Measurements from ENCODE around the gene STRIP1. TPM values are rescaled to one million over a fixed set of nuclear protein-coding genes. Genes with fewer than 3 reads are reported as not detected.

Gene STRIP1
- polyA plus RNA-seq, 2 of the 4 experiments (the other 2 are of a cell fraction), result 16.4 to 16.7 TPM

DNA sequence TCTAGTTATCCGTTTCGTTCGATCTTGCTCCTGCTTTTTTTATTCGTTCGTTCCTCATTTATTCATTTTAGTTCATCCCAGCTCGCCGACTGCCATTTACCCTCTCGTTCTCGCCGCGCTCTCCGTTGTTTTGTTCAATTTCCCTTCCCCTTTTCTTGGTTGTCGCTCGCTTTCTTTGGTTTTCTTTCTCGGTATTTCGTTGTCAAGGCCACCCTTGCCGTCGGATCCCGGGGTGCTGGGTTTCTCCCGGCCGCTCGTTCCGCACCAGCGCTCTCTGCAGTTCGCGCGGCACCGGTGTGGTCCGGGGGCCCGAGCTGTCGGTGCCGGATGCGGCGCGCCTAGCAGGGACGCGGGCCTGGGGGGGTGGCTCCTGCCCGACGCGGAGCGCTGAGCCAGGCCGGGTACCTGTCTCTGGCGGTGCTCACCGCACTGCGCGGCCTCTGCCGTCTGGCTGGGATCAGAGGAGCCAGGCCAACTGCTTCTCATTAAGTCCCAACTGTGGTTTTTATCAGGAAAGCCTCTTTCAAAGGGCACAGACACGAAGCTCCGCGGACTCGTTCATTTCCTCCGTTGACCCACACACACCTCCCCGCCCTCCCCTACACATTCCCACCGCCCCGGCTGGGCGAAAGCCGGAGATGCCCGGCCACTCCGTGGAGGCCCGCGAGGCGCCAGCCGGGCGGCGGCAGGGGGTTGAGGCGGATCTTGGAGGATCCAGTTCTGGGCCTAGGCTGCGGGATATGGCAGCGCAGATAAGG is 34.4 kb downstream of the STRIP1 start:
- H3K9me3 ChIP-seq, result no peaks in the 10 kb centered on the region
- CTCF ChIA-PET, result interaction anchor here (1.0 to 1.6 kb wide), 2 partner anchors 8 to 19 kb away, joined by 3 to 4 read pairs; no protein-coding TSS in a partner anchor
- H3K4me2 ChIP-seq, result no peak overlapping the region
- POLR2A ChIA-PET, result no interaction called here
- no peak overlapping the region for H3K4me3 ChIP-seq
- H3K4me1 ChIP-seq, result no peaks in the 10 kb centered on the region
- no peak for DNase-seq (ENCODE audit: low read depth in 1 of 2, low spot score in 1 of 2)
- WGBS (ENCODE audit: missing lambda C conversion rate), result 81% methylated on average over 29 of the region's 68 CpGs
- TF ChIP-seq, protein P1, sequence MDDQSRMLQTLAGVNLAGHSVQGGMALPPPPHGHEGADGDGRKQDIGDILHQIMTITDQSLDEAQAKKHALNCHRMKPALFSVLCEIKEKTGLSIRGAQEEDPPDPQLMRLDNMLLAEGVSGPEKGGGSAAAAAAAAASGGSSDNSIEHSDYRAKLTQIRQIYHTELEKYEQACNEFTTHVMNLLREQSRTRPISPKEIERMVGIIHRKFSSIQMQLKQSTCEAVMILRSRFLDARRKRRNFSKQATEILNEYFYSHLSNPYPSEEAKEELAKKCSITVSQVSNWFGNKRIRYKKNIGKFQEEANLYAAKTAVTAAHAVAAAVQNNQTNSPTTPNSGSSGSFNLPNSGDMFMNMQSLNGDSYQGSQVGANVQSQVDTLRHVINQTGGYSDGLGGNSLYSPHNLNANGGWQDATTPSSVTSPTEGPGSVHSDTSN (IDR thresholded peaks at IDR 0.05), result no peak
- no peak overlapping the region for H3K27ac ChIP-seq
- ATAC-seq, result no peak
- FAIRE-seq, result no peak

DNA sequence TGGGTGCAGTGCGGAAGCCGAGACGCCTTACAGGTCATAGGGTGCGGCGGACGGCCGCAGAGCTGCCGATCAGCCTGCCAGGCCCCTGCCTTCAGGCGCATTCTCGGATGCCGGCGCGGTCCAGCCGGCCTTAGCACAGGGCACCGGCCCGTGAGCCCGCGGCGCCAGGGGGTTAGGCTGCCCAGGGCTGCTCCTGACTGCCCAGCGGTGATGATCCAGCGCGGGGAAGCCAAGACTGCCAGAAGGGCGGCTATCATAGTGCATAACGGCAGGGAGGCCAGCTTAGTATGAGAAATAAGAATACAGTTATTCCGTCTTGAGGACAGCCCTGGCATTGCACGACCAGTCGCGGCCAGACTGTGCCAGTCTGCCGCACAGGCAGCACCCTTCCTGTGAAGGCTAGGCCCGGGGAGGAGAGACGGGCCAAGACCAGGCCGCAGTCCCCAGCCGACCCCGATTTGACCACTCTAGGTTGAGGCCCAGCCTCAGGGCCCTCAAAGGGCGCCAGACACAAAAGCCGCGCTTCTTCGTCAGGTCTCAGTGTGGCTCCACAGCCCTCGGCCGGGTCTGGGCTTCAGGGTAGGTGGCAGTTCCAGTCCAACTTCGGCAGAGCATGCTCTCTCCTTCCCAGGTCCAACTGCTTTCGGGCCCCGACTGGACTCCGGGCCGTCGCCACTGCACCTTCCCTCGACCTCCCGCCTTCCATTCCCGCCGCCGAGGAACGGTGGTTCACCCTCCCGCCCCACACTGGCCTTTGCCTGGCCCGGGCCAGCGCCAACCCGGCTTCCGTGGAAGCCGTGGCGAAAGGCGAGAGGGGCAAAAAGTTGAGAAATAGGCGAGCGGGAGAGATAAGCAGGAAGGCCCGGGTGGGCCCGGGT is 35.2 kb downstream of the STRIP1 start:
- H3K4me2 ChIP-seq, result no peak overlapping the region
- H3K4me1 ChIP-seq, result no peaks in the 10 kb centered on the region
- TF ChIP-seq JUNB (IDR thresholded peaks at IDR 0.05) (no peak), FOSB (CRISPR knock-in tag; IDR thresholded peaks at IDR 0.05) (no peak), EHMT2 (IDR thresholded peaks at IDR 0.05; ENCODE audit: low read depth) (no peak), PHF8 (IDR thresholded peaks at IDR 0.05; ENCODE audit: borderline replicate concordance, low read depth) (no peak), ZC3H11A (IDR thresholded peaks at IDR 0.05) (no peak), FOXS1 (CRISPR knock-in tag; IDR thresholded peaks at IDR 0.05) (no peak), HDAC2 (IDR thresholded peaks at IDR 0.05) (no peak), RAD21 (conservative IDR thresholded peaks at IDR 0.05 in 1 of 2, IDR thresholded peaks at IDR 0.05 in 1 of 2) (no peak), RARB (CRISPR knock-in tag; IDR thresholded peaks at IDR 0.05) (no peak), TFCP2L1 (CRISPR knock-in tag; IDR thresholded peaks at IDR 0.05) (no peak)
- TF ChIP-seq, protein P1 (IDR thresholded peaks at IDR 0.05), result no peak
- TF ChIP-seq, protein P2, sequence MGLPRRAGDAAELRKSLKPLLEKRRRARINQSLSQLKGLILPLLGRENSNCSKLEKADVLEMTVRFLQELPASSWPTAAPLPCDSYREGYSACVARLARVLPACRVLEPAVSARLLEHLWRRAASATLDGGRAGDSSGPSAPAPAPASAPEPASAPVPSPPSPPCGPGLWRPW (IDR thresholded peaks at IDR 0.05), result no peak
- H3K27ac ChIP-seq, result no peak overlapping the region
- no peak for DNase-seq (ENCODE audit: low read depth in 1 of 2, low spot score in 1 of 2)
- ChIA-PET CTCF (interaction anchor here (1.6 kb wide), 1 partner anchor 19 kb away, joined by 3 read pairs; no protein-coding TSS in a partner anchor), POLR2A (no interaction called here)
- H3K4me3 ChIP-seq, result no peak overlapping the region
- ATAC-seq, result no peak
- no peaks in the 10 kb centered on the region for H3K9me3 ChIP-seq
- 89% methylated on average over 39 of the region's 64 CpGs for WGBS (ENCODE audit: missing lambda C conversion rate)
- FAIRE-seq, result no peak

DNA sequence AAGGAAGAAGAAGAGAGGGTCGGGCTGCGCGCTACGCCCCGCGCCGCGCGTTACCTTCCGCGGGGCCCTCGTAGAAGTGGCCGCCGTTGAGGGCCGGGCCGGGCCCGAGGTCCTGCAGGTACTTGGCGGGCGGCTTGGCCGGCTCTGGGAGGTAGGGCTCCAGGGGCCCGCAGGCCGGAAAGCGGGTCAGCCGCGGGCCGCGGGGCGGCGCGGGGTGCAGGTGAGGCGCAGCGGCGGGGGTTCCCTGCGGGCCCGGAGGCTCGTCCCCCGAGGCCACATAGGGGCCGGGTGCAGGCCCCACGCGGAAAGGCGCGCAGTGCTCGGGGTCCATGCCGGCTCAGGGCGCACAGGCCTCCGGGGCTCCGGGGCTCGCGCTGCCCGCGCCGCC is 35.9 kb downstream of the STRIP1 start:
- no peak for FAIRE-seq
- CTCF ChIA-PET, result no interaction called here
- 93% methylated on average over 14 of the region's 52 CpGs for WGBS (ENCODE audit: missing lambda C conversion rate)

DNA sequence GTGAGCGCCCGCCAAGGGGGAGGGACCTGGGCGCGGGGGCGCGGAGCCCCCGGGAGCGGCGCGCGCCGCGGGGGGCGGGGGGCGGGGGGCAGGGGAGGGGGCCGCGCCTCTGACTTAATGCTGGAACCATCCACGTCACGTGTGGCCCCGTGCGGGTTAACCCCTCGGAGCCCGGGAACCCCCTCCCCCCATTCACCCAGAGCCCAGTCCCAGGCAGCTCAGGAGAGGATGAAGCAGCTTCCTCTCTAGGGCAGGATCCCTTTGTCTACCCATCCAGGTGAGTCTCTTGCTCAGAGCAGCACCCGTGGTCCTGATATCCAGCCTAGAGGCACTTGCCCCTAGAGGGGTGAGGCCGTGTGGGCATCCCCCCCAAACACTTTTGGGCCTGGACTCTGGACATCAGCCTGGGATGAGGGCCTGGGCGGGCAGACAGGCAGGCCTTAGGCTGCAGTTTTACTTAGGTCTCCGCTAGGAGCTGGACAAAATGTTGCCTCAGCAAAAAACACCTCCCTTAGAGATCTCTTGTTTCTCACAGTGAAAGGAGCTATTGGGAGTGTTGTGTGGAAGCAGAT is 36.3 kb downstream of the STRIP1 start, which contains the start of gene ALX3:
ALX3 (minus strand) TSS at position 2 of the 572 bp plus-strand sequence. CDS start 60 bp downstream, outside the sequence.
- H3K4me3 ChIP-seq, result no peak within 1 kb of the TSS
- FAIRE-seq, result no peak
- H3K9me3 ChIP-seq, result no peaks in the 10 kb centered on the region
- 100% methylated on average over 1 of the region's 27 CpGs for WGBS (ENCODE audit: missing lambda C conversion rate)
- no peak for ATAC-seq
- no peak within 1 kb of the TSS for H3K4me2 ChIP-seq
- POLR2A ChIA-PET, result no interaction called here
- no peak for DNase-seq (ENCODE audit: low read depth in 1 of 2, low spot score in 1 of 2)
- CTCF ChIA-PET, result interaction anchor here (0.8 to 1.2 kb wide), 4 partner anchors 16 to 42 kb away, joined by 3 to 7 read pairs (median 3); no protein-coding TSS in a partner anchor
- TF ChIP-seq MAFK (IDR thresholded peaks at IDR 0.05; ENCODE audit: partially characterized antibody), result peak; percentile 57
- no peak for TF ChIP-seq RFX5 (IDR thresholded peaks at IDR 0.05)
- no peaks in the 10 kb centered on the region for H3K4me1 ChIP-seq
- no peak within 1 kb of the TSS for H3K27ac ChIP-seq

More for the DNA sequence above, 35.9 kb downstream of the STRIP1 start:
- Histone ChIP-seq H3K4me1 (no peaks in the 10 kb centered on the region), H3K4me2 (no peak overlapping the region), H3K9me3 (no peaks in the 10 kb centered on the region), H3K4me3 (no peak overlapping the region), H3K27ac (no peak overlapping the region)
- TF ChIP-seq RNF2 (IDR thresholded peaks at IDR 0.05; ENCODE audit: borderline replicate concordance, low read depth), result no peak
- ATAC-seq (no peak), DNase-seq (ENCODE audit: low read depth in 1 of 2, low spot score in 1 of 2) (no peak)
- POLR2A ChIA-PET, result no interaction called here
